MCF 10A (cell line): Measurements from ENCODE around the gene MATK. TPM values are rescaled to one million over a fixed set of nuclear protein-coding genes. Genes with fewer than 3 reads are reported as not detected.

Experiments used
- BruUV-seq: library from RNA; stranded (reverse); fragments of 400-500 nt; replicated peaks from 2 replicates; lab custom pipeline; 2021; lab: Mats Ljungman, UMichigan
- CTCF ChIA-PET: fragments of 300-600 bp; sonication (Branson Sonifier 250); formaldehyde crosslinking; extraction: SDS; loops from one replicate; lab custom pipeline; 2021; ENCODE audit warnings: antibody characterized with exemption, inconsistent platforms; lab: Yijun Ruan, JAX
- POLR2A ChIA-PET: fragments of 300-600, 350-650 bp; sonication (Branson Sonifier 250); formaldehyde crosslinking; extraction: SDS; loops from one replicate; lab custom pipeline; 2020; ENCODE audit warnings: antibody characterized with exemption, inconsistent platforms; lab: Yijun Ruan, JAX
- DNase-seq: peaks from one replicate; pipeline ENCODE4 v3.0.0-alpha.2; 2018; ENCODE audit not compliant: unreplicated experiment
- H3K27ac Mint-ChIP-seq: one replicate; pipeline ENCODE4 v1.8.0; 2022; ENCODE audit warnings: mild to moderate bottlenecking, low read depth, mixed read lengths; ENCODE audit not compliant: unreplicated experiment
- H3K27me3 Mint-ChIP-seq: one replicate; pipeline ENCODE4 v1.8.0; 2022; ENCODE audit warnings: mixed read lengths; ENCODE audit not compliant: insufficient read depth, unreplicated experiment
- H3K36me3 Mint-ChIP-seq: one replicate; pipeline ENCODE4 v1.8.0; 2022; ENCODE audit warnings: mild to moderate bottlenecking, moderate library complexity, mixed read lengths; ENCODE audit not compliant: insufficient read depth, unreplicated experiment
- H3K4me1 Mint-ChIP-seq: one replicate; pipeline ENCODE4 v1.8.0; 2022; ENCODE audit warnings: mixed read lengths; ENCODE audit not compliant: insufficient read depth, unreplicated experiment
- H3K4me3 Mint-ChIP-seq: one replicate; pipeline ENCODE4 v1.8.0; 2022; ENCODE audit warnings: mild to moderate bottlenecking, moderate library complexity, mixed read lengths; ENCODE audit not compliant: unreplicated experiment
- H3K9me3 Mint-ChIP-seq: one replicate; pipeline ENCODE4 v1.8.0; 2022; ENCODE audit warnings: mixed read lengths; ENCODE audit not compliant: unreplicated experiment
- CTCF ChIP-seq: fragments of 200-600 bp; IDR thresholded peaks from one replicate; pipeline ENCODE4 v1.8.0; 2022; ENCODE audit warnings: antibody characterized with exemption, mild to moderate bottlenecking; ENCODE audit not compliant: unreplicated experiment
- intact Hi-C: fragments of 100-400 bp; cut with micrococcal nuclease; formaldehyde crosslinking; loops from 2 replicates; pipeline ENCODE4 v1.14.1; 2022
- total RNA-seq: library from RNA; stranded (reverse); gene quantifications from 2 replicates; pipeline ENCODE4 v1.2.3, GENCODE V29; 2022

MATK gene
- total RNA-seq, 1 experiment from 2014 or later = not detected

GRCh38 chr19:3830621-3831589, 44.7 kb upstream of the MATK start:
- ChIA-PET CTCF (interaction anchor here (0.8 kb wide), 1 partner anchor 165 kb away, joined by 3 read pairs; no protein-coding TSS in a partner anchor), POLR2A (interaction anchor here (0.6 kb wide), 1 partner anchor 1673 kb away, joined by 4 read pairs; no protein-coding TSS in a partner anchor)
- no peak for DNase-seq
- no TSS peak for BruUV-seq
- Mint-ChIP-seq H3K4me1 (peaks cover 10% of the 10 kb centered on the region), H3K9me3 (no peaks in the 10 kb centered on the region), H3K27ac (no peak overlapping the region), H3K27me3 (peaks cover 2% of the 10 kb centered on the region), H3K36me3 (no peaks in the 10 kb centered on the region), H3K4me3 (no peak overlapping the region)
- intact Hi-C loops = no loop called here
- TF ChIP-seq CTCF = no peak

- intact Hi-C loops = loop anchor here (10.0 kb wide), 1 partner anchor 63 kb away; the partner anchor contains the start of genes APBA3 and MRPL54
- Mint-ChIP-seq H3K36me3 (no peaks in the 10 kb centered on the region), H3K27ac (no peak overlapping the region), H3K9me3 (no peaks in the 10 kb centered on the region), H3K4me1 (peaks cover 10% of the 10 kb centered on the region), H3K4me3 (no peak overlapping the region), H3K27me3 (peaks cover 11% of the 10 kb centered on the region)
- ChIA-PET POLR2A (no interaction called here), CTCF (interaction anchor here (0.6 kb wide), 1 partner anchor 1236 kb away, joined by 4 read pairs; no protein-coding TSS in a partner anchor)
- BruUV-seq = no TSS peak
- no peak for TF ChIP-seq CTCF
- DNase-seq = no peak
These were observed 41.1 kb upstream of the MATK start for GRCh38 chr19:3827306-3827705.

- no peak for DNase-seq
- POLR2A ChIA-PET = interaction anchor here (0.6 kb wide), 1 partner anchor 118 kb away, joined by 5 read pairs; the partner anchor contains the start of gene TJP3
- Mint-ChIP-seq H3K36me3 (no peaks in the 10 kb centered on the region), H3K4me1 (peaks cover 10% of the 10 kb centered on the region), H3K27me3 (peaks cover 11% of the 10 kb centered on the region), H3K27ac (peak overlapping the region; percentile 61), H3K9me3 (no peaks in the 10 kb centered on the region), H3K4me3 (no peak overlapping the region)
- intact Hi-C loops = loop anchor here (10.0 kb wide), 1 partner anchor 61 kb away; the partner anchor contains the start of genes APBA3 and MRPL54
- no TSS peak for BruUV-seq
- TF ChIP-seq CTCF = no peak
- CTCF ChIA-PET = interaction anchor here (0.7 kb wide), 1 partner anchor 509 kb away, joined by 4 read pairs; no protein-coding TSS in a partner anchor
These were observed 40.0 kb upstream of the MATK start for GRCh38 chr19:3826163-3826562.
